PC-3 (cell line): Measurements from ENCODE around the gene BDKRB1. TPM values are rescaled to one million over a fixed set of nuclear protein-coding genes. Genes with fewer than 3 reads are reported as not detected.

Experiments used
- ATAC-seq: fragments of 200-7000 bp; cut with Tn5 transposase; 2 replicates; pipeline ENCODE4 v1.9.1; 2020; ENCODE audit warnings: mild to moderate bottlenecking, moderate library complexity
- BruUV-seq: library from RNA; stranded (reverse); fragments of 400-500 nt; replicated peaks from 2 replicates; lab custom pipeline; 2021; lab: Mats Ljungman, UMichigan
- CTCF ChIA-PET: fragments of 300-600 bp; sonication (Branson Sonifier 250); formaldehyde crosslinking; loops from one replicate; lab custom pipeline; 2022; ENCODE audit warnings: antibody characterized with exemption; lab: Charles Lee
- POLR2A ChIA-PET: fragments of 300-600 bp; sonication (Branson Sonifier 250); formaldehyde crosslinking; loops from one replicate; lab custom pipeline; 2022; ENCODE audit warnings: antibody characterized with exemption; ENCODE audit not compliant: unreplicated experiment; lab: Charles Lee
- DNase-seq: peaks from one replicate; pipeline ENCODE4 v3.0.0-alpha.2; 2015
- H2AFZ ChIP-seq: fragments of 300-600 bp; sonication (generic); 2 replicates; pipeline ENCODE4 v1.6.0; 2016; ENCODE audit warnings: antibody characterized with exemption, low read length
- H3F3A ChIP-seq: fragments of 300-600 bp; sonication (generic); one replicate; pipeline ENCODE4 v1.6.0; 2017; ENCODE audit warnings: antibody characterized with exemption, low read length, control low read depth, mild to moderate bottlenecking; ENCODE audit not compliant: unreplicated experiment
- H3K27ac ChIP-seq: fragments of 300-600 bp; sonication (generic); 2 replicates; pipeline ENCODE4 v1.5.1; 2016; ENCODE audit warnings: mild to moderate bottlenecking, low read length
- H3K27me3 ChIP-seq: fragments of 300-600 bp; sonication (generic); 2 replicates; pipeline ENCODE4 v1.6.1; 2016; ENCODE audit warnings: low read length, mixed read lengths
- H3K36me3 ChIP-seq: fragments of 300-600 bp; sonication (generic); 2 replicates; pipeline ENCODE4 v1.6.1; 2016; ENCODE audit warnings: low read depth, mixed run types, low read length, mixed read lengths
- H3K4me1 ChIP-seq: fragments of 300-600 bp; sonication (generic); 2 replicates; pipeline ENCODE4 v1.5.1; 2016; ENCODE audit warnings: low read length; ENCODE audit not compliant: insufficient read depth
- H3K4me2 ChIP-seq: fragments of 300-600 bp; sonication (generic); 2 replicates; pipeline ENCODE4 v1.6.0; 2016; ENCODE audit warnings: low read length
- H3K4me3 ChIP-seq: fragments of 300-600 bp; sonication (generic); 2 replicates; pipeline ENCODE4 v1.5.1; 2016; ENCODE audit warnings: mild to moderate bottlenecking, low read length, mixed read lengths
- H3K79me2 ChIP-seq: fragments of 300-600 bp; sonication (generic); 2 replicates; pipeline ENCODE4 v1.6.1; 2017; ENCODE audit warnings: low read length, mixed read lengths
- H3K9ac ChIP-seq: fragments of 300-600 bp; sonication (generic); 2 replicates; pipeline ENCODE4 v1.6.0; 2016; ENCODE audit warnings: mild to moderate bottlenecking, low read length
- H3K9me2 ChIP-seq: fragments of 300-600 bp; sonication (generic); replicated peaks from 2 replicates; pipeline ENCODE4 v1.6.1; 2016; ENCODE audit warnings: mixed run types, low read length, mixed read lengths
- H3K9me3 ChIP-seq: fragments of 300-600 bp; sonication (generic); 2 replicates; pipeline ENCODE4 v1.6.1; 2016; ENCODE audit warnings: low read length, mixed read lengths
- H4K20me1 ChIP-seq: fragments of 300-600 bp; sonication (generic); 2 replicates; pipeline ENCODE4 v1.6.1; 2016; ENCODE audit warnings: low read length, mixed read lengths
- EZH2 ChIP-seq: fragments of 300-600 bp; sonication (generic); IDR thresholded peaks from one replicate; pipeline ENCODE4 v1.6.1; 2017; ENCODE audit warnings: antibody characterized with exemption, mild to moderate bottlenecking, low read length; ENCODE audit not compliant: unreplicated experiment
- EZH2phosphoT487 ChIP-seq: fragments of 300-600 bp; sonication (generic); IDR thresholded peaks from 2 replicates; pipeline ENCODE4 v1.6.1; 2018; ENCODE audit warnings: mild to moderate bottlenecking, antibody characterized with exemption, low read length, borderline replicate concordance
- intact Hi-C: fragments of 100-400 bp; cut with micrococcal nuclease; formaldehyde crosslinking; loops from 2 replicates; pipeline ENCODE4 v1.9.0; 2023
- total RNA-seq: library from RNA; depleted of rRNA; stranded (reverse); fragments of >200 nt; gene quantifications from 2 replicates; pipeline ENCODE4 v1.2.3, GENCODE V29; 2014
- TF ChIP-seq, protein P1 (sequence below): fragments of 300-600 bp; sonication (generic); conservative IDR thresholded peaks from 2 replicates; pipeline ENCODE4 v1.5.1; 2017; ENCODE audit warnings: antibody characterized with exemption, low read depth, mild to moderate bottlenecking, low read length

BDKRB1 gene
- total RNA-seq, 1 experiment from 2014 or later = 0.69 TPM

DNA sequence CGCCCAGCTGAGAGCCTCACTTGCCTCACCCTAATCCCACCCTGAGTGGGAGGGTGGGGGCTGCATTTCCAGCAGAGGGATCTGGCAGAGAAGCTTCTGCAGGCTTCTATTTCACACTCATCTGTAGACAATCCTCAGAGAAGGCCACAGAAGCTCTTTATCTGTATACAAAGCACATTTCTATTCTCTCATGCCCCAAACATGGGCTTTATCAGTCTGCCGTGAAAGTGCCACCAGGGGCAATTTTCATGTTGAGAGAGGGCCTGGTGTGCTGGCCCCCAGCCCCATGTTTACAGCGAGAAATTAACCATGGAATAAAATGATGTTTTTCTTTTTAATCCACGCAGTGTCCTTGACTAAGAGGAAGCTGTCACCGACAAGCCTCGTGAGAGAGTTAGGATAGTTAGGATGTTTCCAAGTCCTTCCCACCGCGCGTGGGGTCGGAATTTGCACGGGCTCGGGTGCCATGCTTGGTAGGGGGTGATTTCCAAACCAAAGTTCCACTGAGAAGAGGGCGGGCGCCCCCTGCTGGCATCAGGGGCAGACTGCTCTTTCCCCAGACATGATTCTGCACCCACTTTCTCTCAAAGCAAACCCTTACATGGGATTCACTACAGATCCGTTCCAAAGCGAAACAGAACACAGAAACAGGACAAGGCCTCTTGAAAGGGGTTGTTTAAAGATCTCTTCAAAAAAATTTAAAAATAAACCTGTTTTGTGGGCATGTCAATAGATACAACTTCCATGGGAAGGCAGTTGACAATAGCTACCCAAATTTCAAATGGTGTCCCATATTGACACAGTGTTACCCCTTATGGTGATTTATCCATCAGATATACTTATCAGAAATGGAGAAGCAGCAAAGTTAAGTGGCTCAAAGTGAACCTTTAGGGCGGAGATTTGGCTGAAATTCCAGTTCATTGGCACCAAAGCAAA, 19.4 kb downstream of the BDKRB1 start:
- intact Hi-C loops = loop anchor here (1.0 kb wide), 3 partner anchors 175 to 714 kb away; no protein-coding TSS in a partner anchor
- Histone ChIP-seq H3K4me2 (0 out of 2 replicates have a peak overlapping the region, but pooled peaks have one; percentile 26), H3K9me3 (no peaks in the 10 kb centered on the region), H3K4me3 (no peak overlapping the region), H3K36me3 (no peaks in the 10 kb centered on the region), H4K20me1 (no peaks in the 10 kb centered on the region), H3K9ac (no peak overlapping the region), H3K27me3 (no peaks in the 10 kb centered on the region), H3K4me1 (no peaks in the 10 kb centered on the region), H3K79me2 (no peaks in the 10 kb centered on the region), H3K27ac (no peak overlapping the region), H2AFZ (no peak overlapping the region; the same call in 1 of the 2 replicates), H3F3A (no peaks in the 10 kb centered on the region), H3K9me2 (no peaks in the 10 kb centered on the region)
- BruUV-seq = no TSS peak
- peak; percentile 74 for ATAC-seq
- POLR2A ChIA-PET = no interaction called here
- CTCF ChIA-PET = interaction anchor here (1.0 to 1.1 kb wide), 2 partner anchors 49 to 175 kb away, joined by 3 to 4 read pairs; no protein-coding TSS in a partner anchor
- TF ChIP-seq, protein P1, sequence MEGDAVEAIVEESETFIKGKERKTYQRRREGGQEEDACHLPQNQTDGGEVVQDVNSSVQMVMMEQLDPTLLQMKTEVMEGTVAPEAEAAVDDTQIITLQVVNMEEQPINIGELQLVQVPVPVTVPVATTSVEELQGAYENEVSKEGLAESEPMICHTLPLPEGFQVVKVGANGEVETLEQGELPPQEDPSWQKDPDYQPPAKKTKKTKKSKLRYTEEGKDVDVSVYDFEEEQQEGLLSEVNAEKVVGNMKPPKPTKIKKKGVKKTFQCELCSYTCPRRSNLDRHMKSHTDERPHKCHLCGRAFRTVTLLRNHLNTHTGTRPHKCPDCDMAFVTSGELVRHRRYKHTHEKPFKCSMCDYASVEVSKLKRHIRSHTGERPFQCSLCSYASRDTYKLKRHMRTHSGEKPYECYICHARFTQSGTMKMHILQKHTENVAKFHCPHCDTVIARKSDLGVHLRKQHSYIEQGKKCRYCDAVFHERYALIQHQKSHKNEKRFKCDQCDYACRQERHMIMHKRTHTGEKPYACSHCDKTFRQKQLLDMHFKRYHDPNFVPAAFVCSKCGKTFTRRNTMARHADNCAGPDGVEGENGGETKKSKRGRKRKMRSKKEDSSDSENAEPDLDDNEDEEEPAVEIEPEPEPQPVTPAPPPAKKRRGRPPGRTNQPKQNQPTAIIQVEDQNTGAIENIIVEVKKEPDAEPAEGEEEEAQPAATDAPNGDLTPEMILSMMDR = peak; percentile 93
- TF ChIP-seq EZH2 = no peak
- TF ChIP-seq EZH2phosphoT487 = no peak
- DNase-seq = peak; percentile 60

DNA sequence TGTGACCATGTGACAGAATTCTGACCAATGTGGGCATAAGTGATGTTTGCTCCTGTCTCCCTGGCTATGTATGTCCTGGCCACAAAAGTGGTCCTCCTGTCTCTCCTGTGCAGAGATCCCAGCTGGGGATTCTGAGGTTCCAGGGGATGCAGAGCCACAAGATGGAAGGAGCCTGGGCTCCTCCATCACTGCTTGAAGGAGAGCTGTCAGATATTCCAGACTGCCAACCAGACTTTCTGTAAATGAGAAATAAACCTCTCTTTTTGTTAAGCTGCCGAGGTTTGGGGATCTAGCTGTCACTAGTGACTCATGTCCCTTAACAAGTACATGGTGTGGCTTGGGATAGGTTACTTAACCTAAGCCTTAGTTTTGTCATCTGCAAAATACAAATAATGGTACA, 21.9 kb downstream of the BDKRB1 start:
- Histone ChIP-seq H3K9ac (no peak overlapping the region), H2AFZ (no peak overlapping the region), H4K20me1 (no peaks in the 10 kb centered on the region), H3K79me2 (no peaks in the 10 kb centered on the region), H3K4me2 (no peak overlapping the region), H3K9me2 (no peaks in the 10 kb centered on the region), H3F3A (no peaks in the 10 kb centered on the region), H3K27ac (no peak overlapping the region), H3K4me1 (no peaks in the 10 kb centered on the region), H3K4me3 (no peak overlapping the region), H3K9me3 (no peaks in the 10 kb centered on the region), H3K36me3 (no peaks in the 10 kb centered on the region), H3K27me3 (no peaks in the 10 kb centered on the region)
- CTCF ChIA-PET = no interaction called here
- POLR2A ChIA-PET = no interaction called here
- DNase-seq = no peak
- TF ChIP-seq EZH2 (no peak), EZH2phosphoT487 (no peak)
- TF ChIP-seq, protein P1 = no peak
- intact Hi-C loops = no loop called here
- BruUV-seq = no TSS peak
- ATAC-seq = no peak
